Pancreas (tissue), 10 donors: ENCODE data around the gene AUTS2. TPM values are rescaled to one million over a fixed set of nuclear protein-coding genes. Genes with fewer than 3 reads are reported as not detected.

Experiments
- ATAC-seq, 4 donors: fragments of 200-7000 bp; cut with Tn5 transposase; one replicate each; pipeline versions ENCODE4 v1.8.0 to v1.9.1; 2020; ENCODE audit warnings: mild to moderate bottlenecking in 4 of 4, moderate library complexity in 4 of 4
- DNase-seq, 6 donors: peaks; one replicate each; pipeline ENCODE4 v3.0.0-alpha.2; 2020
- FAIRE-seq: peaks from 2 replicates; lab custom pipeline; 2012; peaks lifted over from hg19 to GRCh38; lab: Jason Lieb, UNC
- H3K27ac ChIP-seq, 4 donors: fragments of 200-600 bp; sonication (generic); 1 replicate in 3 of 4; 2 replicates in 1 of 4; pipeline versions ENCODE4 v1.5.0 to v1.8.0; 2020
- H3K27me3 ChIP-seq, 4 donors: fragments of 200-600 bp; one replicate each; pipeline ENCODE4 v1.8.0; 2021
- H3K36me3 ChIP-seq, 3 donors: fragments of 200-600 bp; sonication (generic) in 1 of 3; one replicate each; pipeline versions ENCODE4 v1.5.0 to v1.8.0; 2020 to 2021
- H3K4me1 ChIP-seq, 3 donors: fragments of 200-600 bp; one replicate each; pipeline ENCODE4 v1.8.0; 2021
- H3K4me3 ChIP-seq, 4 donors: fragments of 200-600 bp; sonication (generic) in 2 of 4; one replicate each; pipeline versions ENCODE4 v1.5.0 to v1.8.0; 2020 to 2021
- H3K9me3 ChIP-seq, 4 donors: fragments of 200-600 bp; one replicate each; pipeline ENCODE4 v1.8.0; 2021
- CTCF ChIP-seq, 4 donors: fragments of 200-600 bp; sonication (generic) in 3 of 4; IDR thresholded peaks; one replicate each; pipeline versions ENCODE4 v1.5.0 to v1.8.0; 2021; ENCODE audit warnings: antibody characterized with exemption in 4 of 4
- WGBS, 2 donors: extraction: QIAGEN DNeasy Blood & Tissue Kit; methylation state at CpG; one replicate each; pipeline ENCODE4 v1.1.7; 2013; 5-methylcytosine and 5-hydroxymethylcytosine counted together
- intact Hi-C, 3 donors: fragments of 100-400 bp; cut with DNase I; formaldehyde crosslinking; loops; one replicate each; pipeline versions ENCODE4 v1.11.1 to v1.14.2; 2022
- polyA plus RNA-seq, 2 donors: library from polyadenylated mRNA; stranded (reverse); fragments of 200-250 nt; gene quantifications; one replicate each; pipeline ENCODE4 v1.2.3, GENCODE V29; 2013
- total RNA-seq, 6 donors: library from RNA; stranded (reverse); fragmentation: NEBNext Ultra II Directional in 4 of 6; extraction: Animal tissue kit (Norgen Biotek cat#: 25700) in 4 of 6; gene quantifications; one replicate each; pipeline versions ENCODE4 v1.2.1 to v1.2.4, GENCODE V29; 2021 to 2023
- donor health status: healthy with polysubstance abuse.
- donor health status: DM: no; HTN: no; CAD: no; lungs with moderate emphysema.
- donor health status: DM: no; HTN: no; CAD: no.
- donor health status: control.
- donor health status: control.
- donor health status: Bipolar disorder and iron deficiency.
- donor health status: DM: yes; HTN: yes; CAD: no.
- donor health status: DM: no; HTN: no; CAD: no.
- donor health status: DM: no; HTN: no; CAD: no.
- donor health status: DM: yes; HTN: yes; CAD: no.

AUTS2 gene
- total and polyA plus RNA-seq, 8 donors = 5.8 to 16.8 (median 9.9) TPM

- intact Hi-C loops = loop anchor here in 1 of 3 donors (10.0 kb wide), 1 partner anchor 501 kb away; no protein-coding TSS in a partner anchor
- WGBS, 2 donors = 36 to 44% methylated on average over 4 of the region's 4 CpGs
- no peaks in the 10 kb centered on the region for H3K27me3 ChIP-seq
- H3K4me3 ChIP-seq = no peak overlapping the region
- H3K36me3 ChIP-seq = no peaks in the 10 kb centered on the region
- no peak for FAIRE-seq
- H3K27ac ChIP-seq = no peak overlapping the region
- no peak for DNase-seq
- no peaks in the 10 kb centered on the region for H3K4me1 ChIP-seq
- H3K9me3 ChIP-seq = no peaks in the 10 kb centered on the region
- TF ChIP-seq CTCF (IDR thresholded peaks at IDR 0.05) = peak in 1 of 4 donors; percentile 13
- ATAC-seq = peak in 3 of 4 donors; percentile 39 to 65 (median 44)
Observed at GRCh38 chr7:70193514-70193913, 595.2 kb downstream of the AUTS2 start.

GRCh38 chr7:70208236-70209063 is 610.2 kb downstream of the AUTS2 start:
- 52 to 63% methylated on average over 5 of the region's 5 CpGs for WGBS, 2 donors
- no peaks in the 10 kb centered on the region for H3K4me1 ChIP-seq
- no peak for TF ChIP-seq CTCF (IDR thresholded peaks at IDR 0.05)
- intact Hi-C loops = no loop called here
- no peaks in the 10 kb centered on the region for H3K27me3 ChIP-seq
- DNase-seq = no peak
- no peak for ATAC-seq
- no peak overlapping the region for H3K4me3 ChIP-seq
- FAIRE-seq = no peak
- H3K27ac ChIP-seq = no peak overlapping the region
- H3K36me3 ChIP-seq = no peaks in the 10 kb centered on the region
- H3K9me3 ChIP-seq = no peaks in the 10 kb centered on the region

- intact Hi-C loops = no loop called here
- DNase-seq (no peak), FAIRE-seq (no peak), ATAC-seq (no peak)
- Histone ChIP-seq H3K4me3 (no peak overlapping the region), H3K27ac (no peak overlapping the region), H3K9me3 (no peaks in the 10 kb centered on the region), H3K4me1 (no peaks in the 10 kb centered on the region), H3K36me3 (no peaks in the 10 kb centered on the region), H3K27me3 (no peaks in the 10 kb centered on the region)
- no peak for TF ChIP-seq CTCF (IDR thresholded peaks at IDR 0.05)
- 68 to 77% methylated on average over 5 of the region's 5 CpGs for WGBS, 2 donors
Observed at GRCh38 chr7:70210200-70210935, 612.1 kb downstream of the AUTS2 start.

GRCh38 chr7:70210936-70211310 is 612.6 kb downstream of the AUTS2 start:
- Histone ChIP-seq H3K36me3 (no peaks in the 10 kb centered on the region), H3K4me1 (no peaks in the 10 kb centered on the region), H3K27me3 (no peaks in the 10 kb centered on the region), H3K9me3 (no peaks in the 10 kb centered on the region), H3K27ac (no peak overlapping the region), H3K4me3 (no peak overlapping the region)
- no peak for DNase-seq
- no peak for ATAC-seq
- TF ChIP-seq CTCF (IDR thresholded peaks at IDR 0.05) = no peak
- 84 to 90% methylated on average over 6 of the region's 6 CpGs for WGBS, 2 donors
- FAIRE-seq = no peak
- intact Hi-C loops = no loop called here
